Adrenal gland (tissue), 5 donors: Measurements from ENCODE around the gene IDH3G.
A peak's percentile ranks its signal among the peaks of the same experiment; 100 is the strongest.

Experiments used
- CTCF ChIP-seq, 6 experiments: fragments of 450-650 bp in 4 of 6; fragments of 200-600 bp in 2 of 6; sonication (generic) in 1 of 6; IDR thresholded peaks; 1 replicate in 5 of 6; 2 replicates in 1 of 6; pipeline versions ENCODE4 v1.5.1 to v1.8.0; 2016 to 2021; ENCODE audit warnings: antibody characterized with exemption in 6 of 6, mild to moderate bottlenecking in 2 of 6, moderate library complexity in 1 of 6
- POLR2A ChIP-seq, 2 donors: fragments of 450-650 bp; IDR thresholded peaks; one replicate each; pipeline ENCODE4 v1.6.1; 2017; ENCODE audit warnings: antibody characterized with exemption in 2 of 2, mild to moderate bottlenecking in 2 of 2, moderate library complexity in 1 of 2
- donor health status: DM: no; HTN: no; CAD: no.

GRCh38 chrX:153766871-153767673 lies 27.1 kb downstream of the IDH3G start:
- peak in 4 of 6 experiments; percentile 17 to 36 (median 20) for TF ChIP-seq CTCF (IDR thresholded peaks at IDR 0.05)
- TF ChIP-seq POLR2A (IDR thresholded peaks at IDR 0.05) = peak in 1 of 2 donors; percentile 34
